HepG2 (cell line): ENCODE data around the gene FLAD1. TPM values are rescaled to one million over a fixed set of nuclear protein-coding genes. Genes with fewer than 3 reads are reported as not detected.

ENCODE experiments used
- ATF4 ChIP-seq, 2 experiments: fragments of 450-650 bp in 1 of 2; sonication (generic) in 1 of 2; formaldehyde crosslinking; IDR thresholded peaks; 2 replicates each; pipeline versions ENCODE4 v1.5.0 to v1.8.0; 2020 to 2022; ENCODE audit warnings: mild to moderate bottlenecking in 1 of 2, missing genetic modification reagents in 1 of 2
- HOXA5 ChIP-seq: sonication (generic); formaldehyde crosslinking; IDR thresholded peaks from 2 replicates; pipeline ENCODE4 v1.4.0; 2020; ENCODE audit warnings: missing genetic modification reagents
- HOXD1 ChIP-seq: sonication (generic); formaldehyde crosslinking; IDR thresholded peaks from 2 replicates; pipeline ENCODE4 v1.5.0; 2020; ENCODE audit warnings: missing genetic modification reagents
- KAT8 ChIP-seq: IDR thresholded peaks from 2 replicates; pipeline ENCODE4 v1.6.1; 2016; ENCODE audit warnings: missing genetic modification reagents, missing compliant biosample characterization
- MIXL1 ChIP-seq: IDR thresholded peaks from 2 replicates; pipeline ENCODE4 v1.6.1; 2016
- NFAT5 ChIP-seq: sonication (generic); formaldehyde crosslinking; IDR thresholded peaks from 2 replicates; pipeline ENCODE4 v1.4.0; 2020; ENCODE audit warnings: missing genetic modification reagents
- PAXIP1 ChIP-seq: sonication (generic); formaldehyde crosslinking; conservative IDR thresholded peaks from 2 replicates; pipeline ENCODE4 v1.4.0; 2020; ENCODE audit warnings: mild to moderate bottlenecking, missing genetic modification reagents, moderate library complexity
- RAD51 ChIP-seq: fragments of 450-650 bp; IDR thresholded peaks from 2 replicates; pipeline ENCODE4 v1.6.1; 2016; ENCODE audit warnings: borderline replicate concordance
- SRY ChIP-seq: sonication (generic); formaldehyde crosslinking; IDR thresholded peaks from 2 replicates; pipeline ENCODE4 v1.8.0; 2022; ENCODE audit warnings: mild to moderate bottlenecking, missing genetic modification reagents
- SSRP1 ChIP-seq: IDR thresholded peaks from 2 replicates; pipeline ENCODE4 v1.6.1; 2016; ENCODE audit warnings: control low read depth
- TP53 ChIP-seq: sonication (generic); formaldehyde crosslinking; conservative IDR thresholded peaks from 2 replicates; pipeline ENCODE4 v1.4.0; 2020; ENCODE audit warnings: missing genetic modification reagents
- ZNF597 ChIP-seq: sonication (generic); formaldehyde crosslinking; IDR thresholded peaks from 2 replicates; pipeline ENCODE4 v1.5.0; 2020; ENCODE audit warnings: missing genetic modification reagents
- ZNF629 ChIP-seq: sonication (generic); formaldehyde crosslinking; conservative IDR thresholded peaks from 2 replicates; pipeline ENCODE4 v1.5.0; 2020; ENCODE audit warnings: missing genetic modification reagents
- ZNF639 ChIP-seq: conservative IDR thresholded peaks from 2 replicates; pipeline ENCODE4 v1.6.1; 2018; ENCODE audit warnings: missing genetic modification reagents
- ZNF670 ChIP-seq: sonication (generic); formaldehyde crosslinking; IDR thresholded peaks from 2 replicates; pipeline ENCODE4 v1.8.0; 2022; ENCODE audit warnings: mild to moderate bottlenecking, missing genetic modification reagents, borderline replicate concordance
- ZNF724P ChIP-seq: sonication (generic); formaldehyde crosslinking; IDR thresholded peaks from 2 replicates; pipeline ENCODE4 v1.8.0; 2022; ENCODE audit warnings: missing genetic modification reagents, borderline replicate concordance
- ZNF878 ChIP-seq: sonication (generic); formaldehyde crosslinking; IDR thresholded peaks from 2 replicates; pipeline ENCODE4 v1.8.1; 2023; ENCODE audit warnings: mild to moderate bottlenecking, missing genetic modification reagents, moderate library complexity
- polyA plus RNA-seq, 8 experiments: library from polyadenylated mRNA; depleted of rRNA in 3 of 8; stranded (reverse) in 7 of 8; unstranded in 1 of 8; fragments of >200 nt; fragmentation: Illumina TruSeq in 4 of 8; extraction: Trizol in 4 of 8; gene quantifications; 2 replicates each; pipeline versions ENCODE4 v1.2.1 to v1.2.3, GENCODE V29; 2011 to 2016; ENCODE audit warnings: low read depth in 4 of 8, missing spikeins in 1 of 8, mixed read lengths in 1 of 8; ENCODE audit not compliant: insufficient read depth in 1 of 8
- total RNA-seq, 5 experiments: library from RNA; depleted of rRNA; stranded (reverse); fragments of >200 nt; fragmentation: Illumina TruSeq; extraction: Trizol; gene quantifications; 2 replicates each; pipeline ENCODE4 v1.2.3, GENCODE V29; 2016; ENCODE audit warnings: low read depth in 1 of 5

FLAD1 gene
- total and polyA plus RNA-seq, 2 of the 13 experiments (the other 11 are each of a cell fraction or from before 2014, with no cell fraction given) = 25.9 to 32.8 TPM

- TF ChIP-seq ZNF724P (CRISPR knock-in tag) (no peak), ATF4 (CRISPR knock-in tag; IDR thresholded peaks at IDR 0.05) (no peak), HOXD1 (CRISPR knock-in tag) (no peak), SRY (CRISPR knock-in tag) (no peak), HOXA5 (CRISPR knock-in tag) (no peak), ZNF629 (CRISPR knock-in tag) (no peak), TP53 (CRISPR knock-in tag) (no peak), NFAT5 (CRISPR knock-in tag) (no peak), ZNF878 (CRISPR knock-in tag) (0 out of 2 replicates have a peak, but pooled peaks have one; percentile 11), SSRP1 (CRISPR knock-in tag) (no peak), ZNF597 (CRISPR knock-in tag) (no peak), ZNF670 (CRISPR knock-in tag) (0 out of 2 replicates have a peak, but pooled peaks have one; percentile 52), RAD51 (no peak), KAT8 (CRISPR knock-in tag) (no peak), ZNF639 (CRISPR knock-in tag) (no peak), MIXL1 (CRISPR knock-in tag) (no peak), PAXIP1 (CRISPR knock-in tag) (no peak; the same call in 1 of the 2 replicates)
Measured at GRCh38 chr1:154962156-154962749, 20.9 kb upstream of the FLAD1 start (continued).
